Measurements from ENCODE around the gene TYK2.

DNA sequence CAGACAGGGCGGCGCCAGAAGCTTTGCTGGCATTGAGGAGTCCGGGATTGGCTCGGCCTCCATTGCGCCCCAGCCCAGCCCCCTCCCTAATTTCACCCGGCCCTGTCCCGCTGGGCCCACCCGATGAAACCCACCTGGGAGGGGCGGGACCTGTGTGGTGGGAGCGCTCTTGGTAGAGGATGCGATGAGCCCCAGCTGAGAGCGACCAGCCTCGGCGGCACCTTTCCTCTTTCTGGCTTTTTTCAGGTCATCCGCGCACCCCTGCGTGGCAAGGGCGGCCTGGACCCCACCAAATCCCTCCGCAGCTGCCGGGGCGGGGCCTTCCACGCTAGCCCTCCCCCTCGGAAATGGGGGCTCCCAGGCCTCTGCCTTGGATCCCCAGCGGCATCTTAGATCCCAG is 70.9 kb downstream of the TYK2 start, which contains the start of gene ZGLP1:
- TF ChIP-seq, protein P1, sequence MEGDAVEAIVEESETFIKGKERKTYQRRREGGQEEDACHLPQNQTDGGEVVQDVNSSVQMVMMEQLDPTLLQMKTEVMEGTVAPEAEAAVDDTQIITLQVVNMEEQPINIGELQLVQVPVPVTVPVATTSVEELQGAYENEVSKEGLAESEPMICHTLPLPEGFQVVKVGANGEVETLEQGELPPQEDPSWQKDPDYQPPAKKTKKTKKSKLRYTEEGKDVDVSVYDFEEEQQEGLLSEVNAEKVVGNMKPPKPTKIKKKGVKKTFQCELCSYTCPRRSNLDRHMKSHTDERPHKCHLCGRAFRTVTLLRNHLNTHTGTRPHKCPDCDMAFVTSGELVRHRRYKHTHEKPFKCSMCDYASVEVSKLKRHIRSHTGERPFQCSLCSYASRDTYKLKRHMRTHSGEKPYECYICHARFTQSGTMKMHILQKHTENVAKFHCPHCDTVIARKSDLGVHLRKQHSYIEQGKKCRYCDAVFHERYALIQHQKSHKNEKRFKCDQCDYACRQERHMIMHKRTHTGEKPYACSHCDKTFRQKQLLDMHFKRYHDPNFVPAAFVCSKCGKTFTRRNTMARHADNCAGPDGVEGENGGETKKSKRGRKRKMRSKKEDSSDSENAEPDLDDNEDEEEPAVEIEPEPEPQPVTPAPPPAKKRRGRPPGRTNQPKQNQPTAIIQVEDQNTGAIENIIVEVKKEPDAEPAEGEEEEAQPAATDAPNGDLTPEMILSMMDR (IDR thresholded peaks at IDR 0.05), result no peak
- TF ChIP-seq EP300 (IDR thresholded peaks at IDR 0.05) (no peak), POLR2A (IDR thresholded peaks at IDR 0.05) (no peak), POLR2AphosphoS5 (IDR thresholded peaks at IDR 0.05) (no peak)

All from suprapubic skin (tissue), 4 donors.